GM11168 (cell line): ENCODE data around the gene PYGO2.
"Not testable (repeated sequence)": the region's sequence is repeated elsewhere in the genome, so short reads cannot be mapped to it uniquely, and the experiment has no call there.

Experiments used
- in situ Hi-C: fragments of 300-500 bp; cut with MboI; formaldehyde crosslinking; loops from one replicate; pipeline ENCODE4 v1.12.0; 2022; ENCODE audit warnings: low sequenced_read_pairs; ENCODE audit not compliant: unreplicated experiment

Gene PYGO2

DNA sequence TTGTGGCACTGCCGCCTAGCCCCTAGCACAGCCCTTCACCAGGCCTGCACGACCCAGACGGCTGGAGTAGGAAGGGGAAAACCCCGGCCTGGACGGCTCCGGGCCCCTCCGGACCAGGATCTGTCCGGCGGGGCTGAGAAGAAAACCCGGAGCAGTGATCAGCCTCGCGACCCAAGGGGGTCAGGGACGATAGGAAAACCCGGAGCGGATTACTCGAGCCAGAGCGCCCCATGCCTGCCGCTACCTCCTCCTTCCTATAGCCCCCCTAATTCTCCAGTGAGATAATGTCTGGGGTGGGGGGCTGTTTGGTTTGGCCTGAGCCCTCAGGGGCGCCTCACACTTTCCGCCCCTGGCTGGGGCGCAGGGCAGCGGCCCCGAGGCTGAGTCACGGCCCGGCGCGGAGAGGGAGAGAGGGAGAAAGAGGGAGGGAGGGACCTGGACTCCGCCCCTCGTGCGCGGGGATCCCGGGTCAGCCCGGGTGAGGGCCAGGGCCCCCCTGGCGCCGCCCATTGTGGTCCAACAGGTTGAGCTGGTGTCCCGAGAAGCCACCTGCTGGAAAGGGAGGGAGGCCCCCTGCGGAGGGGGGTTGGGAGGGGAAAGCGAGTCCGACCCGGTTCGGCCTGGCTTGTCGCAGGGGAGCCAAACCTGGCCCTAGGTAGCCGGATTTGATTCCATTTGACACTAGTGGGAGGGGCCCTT lies 39.3 kb upstream of the PYGO2 start:
- in situ Hi-C loops: no loop called here

DNA sequence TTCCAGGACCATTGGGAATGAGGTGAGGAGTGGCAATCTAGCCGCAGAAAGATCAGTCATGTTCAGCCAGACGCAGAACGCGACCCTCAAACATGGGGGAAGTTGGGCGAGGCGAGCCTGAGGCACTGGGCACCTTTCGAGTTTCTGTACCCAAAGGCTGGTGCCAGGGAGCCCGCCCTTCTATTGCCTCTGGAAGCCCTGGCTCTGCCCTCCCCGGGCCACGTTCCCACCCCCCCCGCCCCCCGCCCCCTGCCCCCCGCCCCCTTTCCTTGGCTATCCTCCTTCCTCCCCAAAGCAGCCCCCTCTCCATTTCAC lies 38.8 kb upstream of the PYGO2 start:
- in situ Hi-C loops: no loop called here

GRCh38 chr1:154999571-155000410 lies 38.2 kb upstream of the PYGO2 start:
- in situ Hi-C loops: no loop called here

DNA sequence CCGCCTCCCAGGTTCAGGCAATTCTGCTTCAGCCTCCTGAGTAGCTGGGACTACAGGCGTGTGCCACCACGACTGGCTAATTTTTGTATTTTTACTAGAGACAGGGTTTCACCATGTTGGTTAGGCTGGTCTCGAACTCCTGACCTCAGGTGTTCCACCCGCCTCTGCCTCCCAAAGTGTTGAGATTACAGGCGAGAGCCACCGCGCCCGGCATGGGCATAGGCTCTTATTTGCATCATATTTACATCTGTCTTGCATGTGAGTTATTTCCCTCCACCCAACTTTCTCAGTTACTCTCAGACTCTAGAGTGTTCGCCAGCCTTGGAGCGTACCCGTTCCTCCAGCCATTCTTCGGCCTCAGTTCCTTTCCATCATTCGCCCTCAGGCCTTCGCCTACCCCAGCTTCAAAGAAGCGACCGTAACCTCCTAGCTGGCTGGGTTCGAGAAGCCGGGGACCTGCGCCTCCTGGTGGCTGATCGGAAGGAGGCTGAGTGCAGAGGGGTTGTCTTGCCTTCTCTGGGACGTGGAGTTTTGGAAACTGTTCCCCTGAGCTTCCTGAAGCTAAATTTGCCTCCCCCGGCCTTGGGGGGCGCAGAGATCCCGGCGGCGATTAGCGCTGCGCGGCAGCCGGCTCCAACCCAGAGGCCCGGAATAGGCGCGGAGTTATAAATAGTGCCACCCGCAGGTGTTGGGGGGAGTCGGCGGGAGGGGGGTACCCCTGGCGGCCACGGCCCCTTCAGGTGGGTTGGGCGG lies 37.4 kb upstream of the PYGO2 start:
- in situ Hi-C loops: no loop called here

GRCh38 chr1:154998201-154998780 lies 36.7 kb upstream of the PYGO2 start:
- in situ Hi-C loops: no loop called here

DNA sequence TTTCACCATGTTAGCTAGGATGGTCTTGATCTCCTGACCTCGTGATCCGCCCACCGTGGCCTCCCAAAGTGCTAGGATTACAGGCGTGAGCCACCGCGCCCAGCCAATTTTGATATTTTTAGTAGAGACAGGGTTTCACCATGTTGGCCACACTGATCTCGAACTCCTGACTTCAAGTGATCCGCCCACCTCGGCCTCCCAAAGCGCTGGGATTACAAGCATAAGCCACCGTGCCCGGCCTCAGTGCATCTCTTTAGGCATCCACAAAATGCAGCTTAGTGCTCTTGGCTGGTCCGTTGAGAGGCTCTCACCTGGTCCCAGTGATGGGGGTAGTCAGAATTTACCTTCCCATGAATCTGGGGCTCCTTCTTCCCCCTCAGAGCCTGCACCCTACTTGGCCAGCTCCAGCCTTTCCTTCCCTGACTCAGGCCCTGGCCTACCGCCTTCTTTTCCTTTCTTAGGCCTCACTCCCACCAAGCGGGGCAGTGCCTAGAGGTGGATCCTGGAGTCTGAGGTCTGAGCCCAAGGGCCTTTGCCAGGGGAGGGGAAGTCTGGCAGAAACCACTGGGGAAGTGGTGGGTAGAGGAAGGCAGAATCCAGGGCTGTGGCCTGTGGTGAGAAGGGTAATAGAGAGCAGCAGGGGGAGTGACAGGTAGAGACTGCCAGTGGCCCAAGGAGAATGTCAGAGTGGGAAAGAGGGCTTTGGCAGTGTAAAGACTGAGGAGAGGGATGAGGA lies 35.6 kb upstream of the PYGO2 start:
- in situ Hi-C loops: no loop called here

DNA sequence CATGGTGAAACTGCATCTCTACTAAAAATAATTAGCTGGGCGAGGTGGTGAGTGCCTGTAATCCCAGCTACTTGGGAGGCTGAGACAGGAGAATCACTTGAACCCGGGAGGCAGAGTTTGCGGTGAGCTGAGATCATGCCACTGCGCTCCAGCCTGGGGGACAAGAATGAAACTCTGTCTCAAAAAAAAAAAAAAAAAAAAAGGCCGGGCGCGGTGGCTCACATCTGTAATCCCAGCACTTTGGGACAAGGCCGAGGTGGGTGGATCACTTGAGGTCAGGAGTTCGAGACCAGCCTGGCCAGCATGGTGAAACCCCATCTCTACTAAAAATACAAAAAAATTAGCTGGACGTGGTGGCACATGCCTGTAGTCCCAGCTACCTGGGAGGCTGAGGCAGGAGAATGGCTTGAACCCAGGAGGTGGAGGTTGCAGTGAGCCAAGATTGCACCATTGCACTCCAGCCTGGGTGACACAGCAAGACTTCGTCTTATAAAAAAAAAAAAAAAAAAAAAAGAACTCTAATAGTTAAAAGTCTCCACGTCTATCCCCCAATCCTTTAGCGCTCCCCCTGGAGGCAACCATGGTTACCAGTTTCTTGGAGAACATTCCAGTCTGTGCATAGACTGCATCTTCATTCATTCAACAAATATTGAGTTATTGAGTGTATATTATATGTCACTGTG lies 33.9 kb upstream of the PYGO2 start:
- in situ Hi-C loops: not testable (repeated sequence)

DNA sequence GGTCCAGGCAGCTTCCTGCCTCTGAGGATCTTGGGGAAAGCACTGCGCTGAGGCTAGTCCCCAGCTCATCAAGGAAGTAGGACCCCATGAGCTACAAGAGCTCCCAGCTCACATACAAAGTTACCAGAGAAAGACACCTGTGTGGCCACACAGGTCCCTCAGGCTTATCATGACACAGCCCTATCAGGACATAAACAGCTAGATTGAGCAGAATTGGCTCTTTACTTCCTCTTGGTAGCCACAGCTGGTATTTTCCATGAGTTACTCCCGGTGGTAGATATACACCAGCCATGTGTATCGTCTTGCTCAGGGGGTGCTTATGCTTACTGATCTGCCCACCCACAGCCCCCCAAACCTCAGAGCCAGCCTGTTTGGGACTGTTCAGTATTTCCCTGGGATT lies 33.0 kb upstream of the PYGO2 start:
- in situ Hi-C loops: no loop called here

GRCh38 chr1:154994269-154994587 lies 32.6 kb upstream of the PYGO2 start:
- in situ Hi-C loops: no loop called here

- in situ Hi-C loops: no loop called here
Observed at GRCh38 chr1:154993572-154994268, 32.1 kb upstream of the PYGO2 start, which contains the start of gene LENEP. LENEP (plus strand) TSS chr1:154993586; CDS start chr1:154993608, 22 bp downstream.

DNA sequence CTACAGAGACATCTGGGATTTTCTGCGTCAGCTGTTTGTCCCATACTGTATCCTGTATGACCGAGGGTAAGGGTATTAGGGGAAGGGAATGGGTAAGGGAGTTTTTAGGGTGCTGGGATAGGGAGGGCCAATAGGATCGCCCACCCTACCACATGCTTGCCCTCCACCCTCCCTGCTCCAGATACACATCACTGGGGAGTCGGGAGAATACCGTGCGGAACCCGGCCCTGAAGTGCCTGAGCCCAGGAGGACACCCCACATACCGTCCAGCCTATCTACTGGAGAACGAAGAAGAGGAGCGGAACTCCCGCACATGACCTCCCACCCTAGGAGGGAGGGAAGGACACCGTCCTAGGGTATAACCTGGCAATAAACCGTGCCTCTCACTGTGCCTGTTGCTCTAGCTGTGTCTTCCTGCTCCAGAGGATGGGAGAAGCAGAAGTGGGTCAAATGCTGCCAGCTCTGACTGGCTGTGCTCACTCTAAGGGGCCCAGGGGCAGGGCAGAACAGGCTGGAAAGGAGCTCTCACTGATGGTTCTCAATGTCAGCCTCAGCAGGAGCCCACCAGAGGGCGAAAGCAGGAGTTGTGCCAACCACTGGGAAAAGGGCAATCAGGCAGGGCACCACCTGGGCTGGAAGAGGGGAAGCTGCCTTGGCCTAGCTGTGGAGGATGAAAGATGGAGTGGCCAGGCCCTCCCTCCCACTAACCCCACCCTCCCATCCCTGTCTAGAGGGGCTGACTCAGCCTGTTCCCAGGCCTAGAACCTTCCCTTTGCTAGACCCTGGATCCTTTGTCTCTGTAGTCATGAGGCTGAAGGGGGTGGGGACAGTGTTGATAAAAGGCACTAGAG lies 31.4 kb upstream of the PYGO2 start:
- in situ Hi-C loops: no loop called here

DNA sequence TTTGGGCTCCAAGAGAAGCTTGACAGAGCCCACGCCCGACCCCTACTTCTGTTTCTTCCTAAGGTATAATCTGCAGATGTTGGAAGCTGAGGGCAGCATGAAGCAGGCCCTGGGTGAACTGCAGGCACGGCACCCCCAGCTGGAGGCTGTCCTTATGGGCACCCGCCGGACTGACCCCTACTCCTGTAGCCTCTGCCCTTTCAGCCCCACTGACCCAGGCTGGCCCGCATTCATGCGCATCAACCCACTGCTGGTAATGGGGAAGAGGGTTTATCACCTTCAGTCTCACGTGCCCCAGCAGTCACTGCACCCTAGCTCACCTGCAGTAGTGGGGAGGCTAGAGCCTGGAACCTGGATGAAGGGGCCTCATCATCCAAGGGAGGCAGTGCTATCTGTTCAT lies 28.7 kb upstream of the PYGO2 start:
- in situ Hi-C loops: no loop called here

DNA sequence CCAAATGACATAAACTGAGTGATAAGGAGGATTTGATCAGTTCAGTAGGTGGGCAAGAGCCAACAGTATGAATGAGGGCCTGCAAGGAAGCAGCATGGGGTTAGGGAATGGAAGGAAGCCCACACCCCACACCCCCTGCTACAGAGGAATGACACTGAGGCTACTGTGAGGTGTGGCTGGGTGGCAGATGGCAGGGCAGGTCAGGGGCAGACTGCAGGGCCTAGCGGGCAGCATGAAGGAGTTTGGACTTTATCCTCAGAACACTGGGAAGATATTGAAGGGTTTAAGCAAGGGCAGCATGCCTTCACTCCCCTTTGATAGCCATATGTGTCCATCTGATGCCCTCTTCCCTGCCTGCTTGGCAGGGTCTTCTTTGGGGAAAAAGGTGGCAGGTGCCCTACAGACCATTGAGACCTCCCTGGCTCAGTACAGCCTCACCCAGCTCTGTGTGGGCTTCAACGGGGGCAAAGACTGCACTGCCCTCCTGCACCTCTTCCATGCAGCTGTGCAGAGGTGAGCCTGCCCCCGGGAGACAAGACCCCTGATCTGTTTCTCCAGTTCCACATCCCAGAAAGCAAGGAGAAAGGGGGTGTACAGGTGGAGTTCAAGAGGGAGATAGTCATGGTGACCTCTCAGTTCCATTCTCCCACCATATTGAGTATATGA lies 27.7 kb upstream of the PYGO2 start:
- in situ Hi-C loops: no loop called here

GRCh38 chr1:154988058-154988954 lies 26.7 kb upstream of the PYGO2 start:
- in situ Hi-C loops: no loop called here

- in situ Hi-C loops: no loop called here
Observed at GRCh38 chr1:154987326-154987725, 25.7 kb upstream of the PYGO2 start.

GRCh38 chr1:154986736-154987135 lies 25.2 kb upstream of the PYGO2 start:
- in situ Hi-C loops: not testable (repeated sequence)
